Measurements from ENCODE around the gene GJD3. TPM values are rescaled to one million over a fixed set of nuclear protein-coding genes. Genes with fewer than 3 reads are reported as not detected.
"Not testable (repeated sequence)": the region's sequence is repeated elsewhere in the genome, so short reads cannot be mapped to it uniquely, and the experiment has no call there.

The GJD3 gene
- total RNA-seq = 0.82 TPM

DNA sequence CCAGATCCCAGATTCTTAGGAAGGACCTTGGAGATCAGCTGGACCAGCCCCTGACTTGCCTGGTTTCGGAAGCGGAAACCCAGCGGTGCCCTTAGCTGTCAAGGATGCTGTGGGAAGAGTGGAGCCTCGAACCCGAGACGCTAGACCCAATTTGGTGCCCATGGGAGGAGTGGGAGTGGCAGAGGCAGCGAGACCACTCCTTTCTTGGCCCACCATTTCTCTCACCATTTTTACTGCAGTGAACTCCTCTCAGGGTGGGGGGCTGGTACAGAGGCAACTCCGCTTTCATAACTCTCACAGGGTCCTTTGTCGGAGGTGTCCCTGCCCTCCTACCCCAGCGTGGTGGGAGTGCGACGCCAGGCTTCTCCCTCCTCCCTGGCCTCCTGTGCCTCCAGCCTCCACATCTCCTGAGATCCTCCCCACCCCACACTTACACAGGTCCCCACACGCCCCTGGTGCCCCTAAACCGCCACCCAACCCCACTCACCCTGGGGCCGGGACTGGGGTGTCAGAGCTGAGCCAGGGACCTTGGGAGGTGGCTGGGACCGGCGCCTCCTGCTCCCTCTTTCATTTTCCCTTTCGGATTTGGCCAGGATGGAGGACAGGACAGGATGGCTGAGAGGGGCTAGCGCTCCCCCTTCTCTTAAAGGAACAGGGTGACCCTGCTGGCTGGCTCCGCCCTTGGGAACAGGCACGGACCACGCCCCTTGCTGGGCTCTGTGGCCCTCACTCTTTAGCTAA lies at the start of gene GJD3:
Gene GJD3, minus strand, starts transcription at position 617 of the 741 bp plus-strand sequence. CDS start 922 bp downstream, outside the sequence.
- no peak for DNase-seq

- DNase-seq = not testable (repeated sequence)
Observed at GRCh38 chr17:40414312-40414711, 49.8 kb upstream of the GJD3 start.

GRCh38 chr17:40412880-40413279 lies 48.3 kb upstream of the GJD3 start:
- no peak for DNase-seq

GRCh38 chr17:40411821-40412220 lies 47.3 kb upstream of the GJD3 start:
- DNase-seq = no peak

GRCh38 chr17:40410082-40410481 lies 45.5 kb upstream of the GJD3 start:
- DNase-seq = no peak

DNA sequence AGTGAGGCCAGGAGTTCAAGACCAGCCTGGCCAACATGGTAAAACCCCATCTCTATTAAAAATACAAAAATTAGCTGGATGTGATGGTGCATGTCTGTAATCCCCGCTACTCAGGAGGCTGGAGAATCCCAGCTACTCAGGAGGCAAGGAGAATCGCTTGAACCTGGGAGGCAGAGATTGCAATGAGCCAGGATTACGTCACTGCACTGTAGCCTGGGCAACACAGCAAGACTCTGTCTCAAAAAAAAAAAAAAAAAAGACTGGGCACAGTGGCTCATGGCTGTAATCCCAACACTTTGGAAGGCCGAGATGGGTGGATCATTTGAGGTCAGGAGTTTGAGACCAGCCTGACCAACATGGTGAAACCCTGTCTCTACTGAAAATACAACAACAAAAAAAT lies 45.0 kb upstream of the GJD3 start:
- not testable (repeated sequence) for DNase-seq

DNA sequence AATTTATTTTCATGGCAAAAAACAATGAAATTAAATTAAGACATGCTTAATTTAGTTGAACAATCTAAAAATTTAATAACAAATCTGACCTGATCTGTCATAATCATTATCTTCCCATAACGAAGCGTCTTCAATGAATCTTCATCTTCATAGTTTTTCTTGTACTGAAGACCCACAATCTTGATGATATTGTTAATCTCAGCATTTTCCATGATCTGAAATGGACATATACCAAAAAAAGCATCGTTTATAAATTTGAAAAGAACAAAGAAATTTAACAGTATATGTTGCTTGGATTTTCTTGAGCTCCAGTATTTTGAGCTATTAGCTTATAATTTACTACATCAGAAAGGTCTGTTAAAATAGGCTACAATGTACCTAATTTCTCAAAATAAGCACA lies 42.9 kb upstream of the GJD3 start:
- no peak for DNase-seq

DNA sequence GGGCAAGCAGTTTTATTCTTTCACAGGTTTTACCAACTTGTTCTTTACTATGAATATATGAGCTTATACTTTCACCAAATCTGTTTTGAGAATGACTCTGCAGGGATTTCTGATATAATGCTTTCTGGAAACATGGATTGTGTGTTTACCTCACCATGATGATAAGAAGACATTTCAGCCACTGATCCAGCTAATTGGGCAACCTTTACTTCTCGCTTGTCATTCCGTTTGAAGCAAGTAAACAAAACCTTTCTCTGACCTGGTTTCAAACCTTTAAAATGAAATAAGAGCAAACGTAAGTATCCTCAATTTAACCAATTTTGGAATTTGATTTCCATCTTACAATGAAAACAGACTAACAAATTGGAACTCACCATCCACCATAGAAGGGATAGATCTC lies 39.5 kb upstream of the GJD3 start:
- DNase-seq = no peak

DNA sequence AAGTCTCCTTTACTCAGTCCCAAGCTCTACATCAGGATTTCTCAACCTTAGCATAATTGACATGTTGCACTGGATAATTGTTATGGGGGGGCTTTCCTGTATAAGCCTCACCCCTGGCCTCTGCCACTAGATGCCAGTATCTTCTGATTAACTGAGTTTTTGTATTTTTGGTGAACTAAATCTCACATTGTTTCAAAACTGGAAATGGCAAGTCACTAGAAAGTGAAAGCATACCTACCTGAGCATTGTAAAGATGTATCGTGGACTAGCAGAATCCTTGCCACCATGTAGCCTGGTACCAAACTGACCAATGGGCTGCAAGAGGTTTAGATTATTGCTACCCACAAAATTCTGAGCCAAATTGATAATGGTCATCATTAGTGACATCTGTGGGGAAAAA lies 38.1 kb upstream of the GJD3 start:
- DNase-seq = no peak

DNA sequence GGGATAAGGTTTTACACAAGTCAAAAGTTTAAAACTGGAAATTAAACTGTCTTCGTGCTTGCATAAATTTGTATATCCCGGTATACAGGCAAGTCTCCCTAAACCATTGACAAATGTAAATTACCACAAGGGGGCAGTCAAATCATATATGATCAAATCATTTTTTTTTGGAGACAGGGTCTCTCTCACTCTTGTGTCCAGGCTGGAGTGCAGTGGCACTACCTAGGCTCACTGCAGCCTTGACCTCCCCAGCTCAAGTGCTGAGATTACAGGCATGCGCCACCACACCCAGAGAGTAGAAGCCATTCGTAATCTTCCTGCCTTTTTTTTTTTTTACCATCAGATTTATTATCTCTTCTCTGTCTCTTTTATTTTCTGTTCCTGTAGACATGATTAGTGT lies 34.6 kb upstream of the GJD3 start:
- peak; percentile 78 for DNase-seq

DNA sequence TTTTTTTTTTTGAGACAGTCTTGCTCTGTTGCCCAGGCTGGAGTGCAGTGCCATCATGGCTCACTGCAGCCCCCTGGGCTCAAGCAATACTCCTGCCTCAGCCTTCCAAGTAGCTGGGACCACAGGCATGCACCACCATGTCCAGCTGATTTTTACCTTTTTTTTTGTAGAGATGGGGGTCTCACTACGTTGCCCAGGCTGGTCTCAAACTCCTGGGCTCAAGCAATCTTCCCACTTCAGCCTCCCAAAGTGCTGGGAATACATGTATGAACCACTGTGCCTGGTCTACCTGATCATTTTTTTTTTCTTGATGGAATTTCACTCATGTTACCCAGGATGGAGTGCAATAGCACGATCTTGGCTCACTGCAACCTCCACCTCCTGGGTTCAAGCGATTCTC lies 22.0 kb upstream of the GJD3 start:
- not testable (repeated sequence) for DNase-seq

DNA sequence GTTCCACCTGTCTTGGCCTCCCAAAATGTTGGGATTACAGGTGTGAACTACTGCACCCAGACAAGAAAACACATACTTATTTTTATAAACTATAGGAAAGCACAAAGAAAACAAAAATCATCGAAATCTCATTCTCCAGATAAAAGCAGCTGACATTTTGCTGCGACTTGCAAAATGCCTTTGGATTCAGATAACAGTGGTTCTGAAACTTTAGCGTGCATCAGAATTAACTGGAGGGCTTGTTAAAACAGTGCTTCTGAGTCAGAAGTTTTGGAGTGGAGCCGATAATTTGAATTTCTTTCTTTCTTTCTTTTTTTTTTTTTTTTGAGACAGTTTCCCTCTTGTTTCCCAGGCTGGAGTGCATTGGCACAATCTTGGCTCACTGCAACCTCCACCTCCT lies 17.7 kb upstream of the GJD3 start:
- no peak for DNase-seq

DNA sequence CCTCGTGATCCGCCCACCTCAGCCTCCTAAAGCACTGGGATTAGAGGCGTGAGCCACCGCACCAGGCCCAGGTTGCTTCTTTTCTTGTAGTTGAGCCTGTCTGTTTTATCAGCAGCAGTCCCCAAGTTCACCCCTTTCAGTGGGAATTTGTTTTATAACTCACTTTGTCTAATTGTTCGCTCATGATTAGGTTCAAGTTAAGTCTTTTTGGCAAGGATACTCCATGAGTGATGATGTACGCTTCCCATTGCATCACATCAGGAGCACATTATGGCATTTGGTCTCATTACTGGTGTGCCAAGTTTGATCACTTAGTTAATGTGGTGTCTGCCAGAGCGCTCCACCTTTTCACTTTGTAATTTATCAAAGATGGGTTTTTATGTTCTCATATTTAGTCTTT lies 14.4 kb upstream of the GJD3 start:
- DNase-seq = no peak

- no peak for DNase-seq
Observed at GRCh38 chr17:40377832-40378231, 13.3 kb upstream of the GJD3 start.

- DNase-seq = not testable (repeated sequence)
Observed at GRCh38 chr17:40376541-40376940, 12.0 kb upstream of the GJD3 start.

DNA sequence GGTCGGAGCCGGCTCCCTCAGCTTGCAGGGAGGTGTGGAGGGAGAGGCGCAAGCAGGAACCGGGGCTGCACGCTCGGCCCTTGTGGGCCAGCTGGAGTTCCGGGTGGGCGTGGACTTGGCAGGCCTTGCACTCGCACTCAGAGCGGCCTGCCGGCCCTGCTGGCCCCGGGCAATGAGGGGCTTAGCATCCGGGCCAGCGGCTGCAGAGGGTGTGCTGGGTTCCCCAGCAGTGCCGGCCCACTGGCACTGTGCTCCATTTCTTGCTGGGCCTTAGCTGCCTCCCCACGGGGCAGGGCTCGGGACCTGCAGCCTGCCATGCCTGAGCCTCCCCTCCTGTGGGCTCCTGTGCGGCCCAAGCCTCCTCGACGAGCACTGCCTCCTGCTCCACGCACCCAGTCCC lies 11.2 kb upstream of the GJD3 start:
- DNase-seq = not testable (repeated sequence)

GRCh38 chr17:40374821-40375498 lies 10.4 kb upstream of the GJD3 start:
- DNase-seq = no peak

- DNase-seq = no peak
Observed at GRCh38 chr17:40373999-40374398, 9.5 kb upstream of the GJD3 start.

- no peak for DNase-seq
Observed at GRCh38 chr17:40373324-40373723, 8.8 kb upstream of the GJD3 start.

GRCh38 chr17:40372644-40373043 lies 8.1 kb upstream of the GJD3 start:
- not testable (repeated sequence) for DNase-seq

DNA sequence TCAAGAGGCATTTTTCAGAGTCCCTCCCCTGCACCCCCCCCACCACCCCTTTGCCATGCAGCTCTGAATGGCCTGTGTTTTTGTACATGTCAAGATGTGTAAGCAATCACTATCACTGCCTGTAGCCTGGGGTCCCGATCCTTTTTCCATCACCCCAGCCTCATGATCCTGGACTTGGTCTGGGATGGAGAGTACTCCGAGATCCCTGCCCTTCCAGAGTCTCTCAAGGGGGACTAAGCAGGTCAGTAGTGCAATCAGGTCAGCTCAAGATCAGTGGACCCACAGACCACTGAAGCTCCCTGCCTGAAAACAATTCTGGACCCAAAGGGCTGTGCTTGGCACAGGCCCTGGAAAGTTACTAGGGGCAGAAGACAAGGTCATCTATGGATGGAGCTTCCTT lies 7.5 kb upstream of the GJD3 start:
- DNase-seq = no peak

DNA sequence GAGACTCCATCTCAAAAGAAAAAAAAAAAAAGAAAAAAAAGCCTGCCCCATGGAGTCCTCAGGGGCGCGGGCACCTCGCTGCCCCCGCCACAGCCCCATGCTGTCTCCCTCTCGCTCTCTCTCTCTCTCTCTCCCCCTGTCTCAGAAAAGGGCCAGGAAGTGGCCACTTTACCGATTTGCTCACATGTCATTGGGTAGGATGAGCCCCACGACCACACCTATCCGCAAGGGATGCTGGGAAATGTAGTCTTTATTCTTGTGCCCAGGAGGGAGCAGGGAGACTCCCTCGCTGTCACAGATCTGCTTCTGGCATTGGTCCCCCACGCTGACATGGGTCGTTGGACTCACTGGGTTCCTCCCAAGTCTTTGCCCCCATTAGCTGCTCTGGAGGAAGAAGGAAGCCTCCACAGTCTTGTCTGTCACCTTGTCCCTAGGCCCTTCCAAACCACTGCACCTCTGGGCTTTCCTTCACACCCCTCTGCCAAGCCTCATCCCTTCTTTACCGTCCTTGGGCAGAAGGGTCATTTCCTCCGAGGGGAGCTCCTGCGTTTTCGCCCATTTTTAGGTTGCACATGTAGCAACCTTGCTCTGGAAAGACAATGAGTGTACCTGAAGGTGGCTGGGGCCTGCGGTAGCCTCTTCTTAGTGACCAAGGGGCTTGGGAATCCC lies 6.9 kb upstream of the GJD3 start:
- DNase-seq = no peak

DNA sequence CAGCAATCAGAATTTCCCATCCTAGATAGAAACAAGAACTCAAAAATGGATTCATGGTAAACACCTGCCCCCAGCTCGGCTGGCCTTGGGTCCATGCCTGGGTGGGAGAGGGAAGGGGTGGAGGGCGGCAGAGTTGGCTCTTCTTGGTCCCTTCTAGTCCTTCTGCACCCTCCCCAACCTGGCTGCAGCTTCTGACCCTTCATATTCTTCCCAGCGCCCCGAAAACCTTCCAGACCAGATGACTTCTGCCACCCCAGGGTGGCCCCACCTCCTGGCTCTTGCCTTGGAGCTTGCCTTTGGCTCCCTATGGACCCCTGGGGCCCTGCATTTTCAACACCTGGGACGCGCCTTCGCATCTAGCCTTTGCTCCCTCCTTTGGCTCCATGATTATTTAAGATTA lies 5.4 kb upstream of the GJD3 start:
- DNase-seq = no peak

Data from tongue (tissue), 2 donors.